Duodenal mucosa (tissue), 2 donors: ENCODE data around the gene HHAT.
A peak's percentile ranks its signal among the peaks of the same experiment; 100 is the strongest.
"Not testable (repeated sequence)": the region's sequence is repeated elsewhere in the genome, so short reads cannot be mapped to it uniquely, and the experiment has no call there.

Experiments
- H3K27ac ChIP-seq: one replicate; pipeline ENCODE4 v1.7.0; 2013; ENCODE audit warnings: low read depth, low read length
- H3K27me3 ChIP-seq, 2 donors: one replicate each; pipeline ENCODE4 v1.7.0; 2013; ENCODE audit warnings: low read length in 2 of 2, control low read depth in 1 of 2; ENCODE audit not compliant: insufficient read depth in 2 of 2, control insufficient read depth in 1 of 2
- H3K36me3 ChIP-seq, 2 donors: one replicate each; pipeline ENCODE4 v1.7.0; 2013; ENCODE audit warnings: low read length in 2 of 2, control low read depth in 1 of 2; ENCODE audit not compliant: insufficient read depth in 2 of 2, control insufficient read depth in 1 of 2
- H3K4me1 ChIP-seq, 2 donors: one replicate each; pipeline ENCODE4 v1.7.0; 2013; ENCODE audit warnings: low read length in 2 of 2, control low read depth in 1 of 2; ENCODE audit not compliant: insufficient read depth in 2 of 2, control insufficient read depth in 1 of 2
- H3K4me3 ChIP-seq, 2 donors: one replicate each; pipeline ENCODE4 v1.7.0; 2013; ENCODE audit warnings: low read length in 2 of 2, low read depth in 1 of 2
- H3K9ac ChIP-seq, 2 donors: one replicate each; pipeline ENCODE4 v1.7.0; 2013; ENCODE audit warnings: low read length in 2 of 2, low read depth in 1 of 2
- H3K9me3 ChIP-seq, 2 donors: one replicate each; pipeline ENCODE4 v1.7.0; 2013; ENCODE audit warnings: low read length in 2 of 2, control low read depth in 1 of 2; ENCODE audit not compliant: control insufficient read depth in 1 of 2

Gene HHAT

DNA sequence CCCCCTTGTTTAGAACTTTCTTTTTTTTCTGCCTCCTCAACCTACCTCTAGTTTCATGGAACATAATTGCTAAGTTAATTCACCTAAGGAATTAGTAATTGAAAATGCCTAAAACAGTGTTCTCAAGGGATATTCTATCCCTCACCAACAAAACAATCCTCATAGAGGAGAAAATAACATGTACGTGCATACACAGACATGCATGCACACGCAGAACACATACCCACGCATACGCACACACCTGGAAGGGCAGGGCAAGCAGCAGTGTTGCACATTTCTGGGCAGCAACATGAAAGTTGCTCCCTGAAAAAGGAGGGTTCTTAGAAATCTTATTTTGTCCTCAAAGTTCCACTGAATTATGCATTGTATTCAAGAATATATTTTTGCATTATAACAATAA lies 76.6 kb downstream of the HHAT start:
- no peak overlapping the region for H3K4me3 ChIP-seq
- no peak overlapping the region for H3K9ac ChIP-seq
- H3K27ac ChIP-seq: no peak overlapping the region
- H3K4me1 ChIP-seq: no peaks in the 10 kb centered on the region
- H3K27me3 ChIP-seq: no peaks in the 10 kb centered on the region
- H3K36me3 ChIP-seq: no peaks in the 10 kb centered on the region
- H3K9me3 ChIP-seq: no peaks in the 10 kb centered on the region

DNA sequence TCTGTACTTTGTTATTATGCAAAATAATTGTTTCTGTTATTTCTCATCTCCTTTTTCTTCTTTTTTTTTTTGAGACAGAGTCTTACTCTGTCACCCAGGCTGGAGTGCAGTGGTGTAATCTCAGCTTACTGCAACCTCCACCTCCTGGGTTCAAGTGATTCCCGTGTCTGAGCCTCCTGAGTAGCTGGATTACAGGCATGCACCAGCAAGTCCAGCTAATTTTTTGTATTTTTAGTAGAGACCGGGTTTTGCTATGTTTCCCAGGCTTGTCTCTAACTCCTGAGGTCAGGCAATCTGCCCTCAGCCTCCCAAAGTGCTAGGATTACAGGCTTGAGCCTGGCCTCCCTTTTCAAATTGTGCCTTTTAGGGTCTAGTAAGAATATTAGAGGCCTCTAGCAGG lies 77.6 kb downstream of the HHAT start:
- H3K4me3 ChIP-seq, H3K4me1 ChIP-seq, H3K27me3 ChIP-seq, H3K9me3 ChIP-seq, H3K27ac ChIP-seq, H3K36me3 ChIP-seq, H3K9ac ChIP-seq: not testable (repeated sequence)

DNA sequence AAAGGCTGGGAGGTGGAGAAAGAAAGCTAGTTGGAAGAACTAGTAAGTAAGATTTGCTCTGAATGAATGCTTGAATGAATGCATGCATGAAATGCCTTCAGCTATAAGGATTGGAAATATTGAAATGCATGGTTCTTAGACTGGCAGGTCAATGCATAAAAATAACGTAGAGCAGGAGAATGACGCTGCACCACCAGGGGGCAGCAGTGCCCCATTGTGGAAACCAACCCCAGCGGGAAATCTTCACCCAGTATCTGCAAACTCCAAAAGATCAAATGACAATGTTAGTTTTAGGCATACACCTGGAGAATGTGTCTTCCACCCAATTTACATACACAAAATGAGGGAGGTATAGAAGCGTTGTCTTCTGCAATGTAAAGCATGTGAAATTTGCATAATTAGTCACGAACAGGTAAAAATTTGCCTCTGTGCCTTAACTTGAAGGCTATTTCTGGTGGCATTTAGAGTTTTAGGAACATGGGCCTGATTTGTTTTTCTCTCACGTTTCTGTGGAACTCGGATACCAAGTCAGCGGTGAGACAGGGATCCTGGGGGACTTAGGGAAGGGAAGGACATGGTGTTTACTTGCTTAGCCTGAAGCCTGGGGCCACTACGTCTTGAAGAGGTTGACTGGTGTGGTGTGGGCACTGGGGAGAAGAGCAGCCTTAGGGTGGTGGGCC lies 78.6 kb downstream of the HHAT start:
- H3K9ac ChIP-seq: no peak overlapping the region
- H3K4me3 ChIP-seq: no peak overlapping the region
- H3K27ac ChIP-seq: no peak overlapping the region
- no peaks in the 10 kb centered on the region for H3K27me3 ChIP-seq
- no peaks in the 10 kb centered on the region for H3K4me1 ChIP-seq
- H3K9me3 ChIP-seq: no peaks in the 10 kb centered on the region
- no peaks in the 10 kb centered on the region for H3K36me3 ChIP-seq

DNA sequence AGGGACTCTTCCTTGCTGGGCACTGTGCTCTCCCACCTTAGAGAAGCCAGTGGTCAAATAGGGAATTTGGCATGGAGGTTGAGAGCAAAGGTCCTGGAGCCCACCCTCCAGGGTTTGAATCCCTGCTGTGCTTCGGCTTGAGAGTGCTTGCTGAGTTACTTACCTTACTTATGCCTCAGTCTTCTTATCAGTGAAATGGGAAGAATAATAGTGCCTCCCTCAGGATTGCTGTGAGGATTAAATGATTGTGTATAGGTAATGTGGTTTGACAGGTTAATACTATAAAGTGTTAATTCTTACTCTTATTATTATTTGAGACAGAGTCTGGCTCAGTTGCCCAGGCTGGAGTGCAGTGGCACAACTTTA lies 79.2 kb downstream of the HHAT start:
- Histone ChIP-seq H3K27ac (no peak overlapping the region), H3K27me3 (no peaks in the 10 kb centered on the region), H3K4me3 (no peak overlapping the region), H3K9ac (no peak overlapping the region), H3K9me3 (no peaks in the 10 kb centered on the region), H3K36me3 (no peaks in the 10 kb centered on the region), H3K4me1 (no peaks in the 10 kb centered on the region)

DNA sequence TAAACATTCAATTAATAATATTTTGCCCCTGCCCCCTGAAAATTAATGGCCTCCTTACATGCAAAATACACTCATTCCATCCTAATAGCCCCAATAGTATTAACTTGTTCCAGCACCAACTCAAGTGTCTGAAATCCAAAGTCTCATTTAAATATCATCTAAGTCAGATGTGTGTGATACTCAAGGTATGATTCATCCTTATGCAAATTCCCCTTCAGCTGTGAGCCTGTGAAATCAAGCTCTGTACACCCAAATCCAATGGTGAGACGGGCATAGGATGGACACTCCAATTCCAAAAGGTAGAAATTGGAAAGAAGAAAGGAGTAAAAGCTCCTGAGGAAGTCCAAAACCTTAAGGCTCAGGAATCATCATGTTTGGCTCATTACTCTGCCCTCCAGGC lies 83.5 kb downstream of the HHAT start:
- H3K27ac ChIP-seq: no peak overlapping the region
- H3K36me3 ChIP-seq: no peaks in the 10 kb centered on the region
- no peak overlapping the region for H3K9ac ChIP-seq
- H3K4me3 ChIP-seq: no peak overlapping the region
- no peaks in the 10 kb centered on the region for H3K4me1 ChIP-seq
- H3K9me3 ChIP-seq: no peaks in the 10 kb centered on the region
- no peaks in the 10 kb centered on the region for H3K27me3 ChIP-seq

DNA sequence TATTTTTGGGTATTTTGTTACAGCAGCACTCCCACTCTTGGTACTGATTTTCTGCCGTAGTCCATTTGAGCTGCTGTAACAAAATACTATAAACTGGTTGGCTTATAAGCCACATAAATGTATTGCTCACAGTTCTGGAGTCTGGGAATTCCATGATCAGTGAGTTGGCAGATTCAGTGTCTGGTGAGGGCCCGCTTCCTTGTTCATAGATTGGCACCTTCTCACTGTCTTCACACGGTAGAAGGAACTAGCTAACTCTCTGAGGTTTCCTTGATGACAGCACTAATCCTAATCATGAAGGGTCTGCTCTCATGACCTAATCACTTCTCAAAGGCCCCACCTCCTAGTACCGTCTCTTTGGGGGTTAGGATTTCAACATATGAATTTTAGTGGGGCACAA lies 85.2 kb downstream of the HHAT start:
- no peak overlapping the region for H3K9ac ChIP-seq
- peaks cover 1 to 4% of the 10 kb centered on the region in 2 donors for H3K4me1 ChIP-seq
- no peaks in the 10 kb centered on the region for H3K36me3 ChIP-seq
- no peaks in the 10 kb centered on the region for H3K9me3 ChIP-seq
- no peak overlapping the region for H3K4me3 ChIP-seq
- no peak overlapping the region for H3K27ac ChIP-seq
- H3K27me3 ChIP-seq: no peaks in the 10 kb centered on the region

DNA sequence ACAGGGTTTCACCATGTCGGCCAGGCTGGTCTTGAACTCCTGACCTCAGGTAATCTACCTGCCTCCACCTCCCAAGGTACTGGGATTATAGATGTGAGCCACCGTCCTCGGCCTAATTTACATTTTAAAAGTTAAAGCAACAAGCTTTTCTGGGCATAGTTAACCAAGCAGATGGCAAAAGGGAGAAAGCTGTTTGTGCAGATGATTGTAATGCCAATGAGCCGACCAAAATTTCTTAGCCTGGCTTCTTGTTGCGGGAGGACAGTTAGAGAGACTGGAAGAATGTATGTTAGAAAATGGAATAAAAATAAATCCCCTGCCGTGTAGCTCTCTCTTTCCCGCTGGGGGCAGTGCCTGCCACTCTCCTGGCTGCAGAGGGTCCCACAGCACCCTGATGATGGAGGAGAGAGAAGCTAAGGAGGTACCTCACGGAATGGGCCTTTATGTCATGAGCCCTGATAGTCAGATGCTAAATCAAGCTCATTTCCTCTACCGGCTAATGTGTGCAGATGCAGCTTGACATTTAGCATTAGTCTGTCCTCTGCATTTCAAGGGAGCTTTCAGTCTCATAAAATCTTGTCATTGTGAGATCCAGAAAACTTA lies 87.2 kb downstream of the HHAT start:
- Histone ChIP-seq H3K9ac (no peak overlapping the region), H3K27ac (no peak overlapping the region), H3K36me3 (no peaks in the 10 kb centered on the region), H3K4me1 (peaks cover 4 to 13% of the 10 kb centered on the region in 2 donors), H3K4me3 (no peak overlapping the region), H3K9me3 (no peaks in the 10 kb centered on the region), H3K27me3 (no peaks in the 10 kb centered on the region)

DNA sequence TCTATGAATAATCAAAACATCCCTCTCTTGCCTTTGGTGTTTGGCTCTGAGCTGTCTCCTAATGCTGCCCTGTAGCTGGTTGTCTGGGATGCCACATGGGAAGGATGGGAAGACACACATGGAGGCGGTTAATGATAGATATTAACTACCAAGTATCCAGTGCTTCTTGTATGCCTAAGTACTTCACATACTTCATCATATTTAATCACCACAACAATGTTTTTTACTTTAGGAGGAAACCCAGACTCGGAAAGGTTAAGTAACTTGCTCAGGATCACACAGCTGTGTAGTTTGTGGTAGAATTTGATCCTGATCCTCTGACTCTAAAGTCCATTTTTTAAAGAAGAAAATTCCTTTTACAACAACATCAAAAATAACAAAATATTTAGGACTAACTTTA lies 88.0 kb downstream of the HHAT start:
- Histone ChIP-seq H3K27me3 (no peaks in the 10 kb centered on the region), H3K9me3 (no peaks in the 10 kb centered on the region), H3K9ac (no peak overlapping the region), H3K4me3 (no peak overlapping the region), H3K4me1 (peaks cover 4 to 13% of the 10 kb centered on the region in 2 donors), H3K36me3 (no peaks in the 10 kb centered on the region), H3K27ac (no peak overlapping the region)

DNA sequence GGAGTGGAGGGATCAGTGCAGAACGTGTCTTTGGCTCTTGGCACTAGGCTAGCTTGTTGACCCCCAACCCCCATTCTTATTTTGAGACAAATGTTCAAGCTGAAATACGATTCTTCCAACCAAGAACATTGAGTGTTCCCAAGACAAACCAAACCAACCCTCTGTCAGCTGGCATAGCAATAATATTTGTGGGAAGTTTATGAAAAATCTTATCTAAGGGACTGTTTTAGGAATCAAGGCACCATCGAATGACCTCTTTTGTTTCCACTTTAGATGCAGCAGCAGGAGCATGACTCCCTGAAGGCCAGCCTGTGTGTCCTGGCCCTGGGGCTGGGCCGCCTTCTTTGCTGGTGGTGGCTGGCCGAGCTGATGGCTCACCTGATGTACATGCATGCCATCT lies 89.2 kb downstream of the HHAT start:
- Histone ChIP-seq H3K4me3 (no peak overlapping the region), H3K27me3 (no peaks in the 10 kb centered on the region), H3K9me3 (no peaks in the 10 kb centered on the region), H3K36me3 (no peaks in the 10 kb centered on the region), H3K9ac (no peak overlapping the region), H3K27ac (no peak overlapping the region), H3K4me1 (peaks cover 4 to 13% of the 10 kb centered on the region in 2 donors)

DNA sequence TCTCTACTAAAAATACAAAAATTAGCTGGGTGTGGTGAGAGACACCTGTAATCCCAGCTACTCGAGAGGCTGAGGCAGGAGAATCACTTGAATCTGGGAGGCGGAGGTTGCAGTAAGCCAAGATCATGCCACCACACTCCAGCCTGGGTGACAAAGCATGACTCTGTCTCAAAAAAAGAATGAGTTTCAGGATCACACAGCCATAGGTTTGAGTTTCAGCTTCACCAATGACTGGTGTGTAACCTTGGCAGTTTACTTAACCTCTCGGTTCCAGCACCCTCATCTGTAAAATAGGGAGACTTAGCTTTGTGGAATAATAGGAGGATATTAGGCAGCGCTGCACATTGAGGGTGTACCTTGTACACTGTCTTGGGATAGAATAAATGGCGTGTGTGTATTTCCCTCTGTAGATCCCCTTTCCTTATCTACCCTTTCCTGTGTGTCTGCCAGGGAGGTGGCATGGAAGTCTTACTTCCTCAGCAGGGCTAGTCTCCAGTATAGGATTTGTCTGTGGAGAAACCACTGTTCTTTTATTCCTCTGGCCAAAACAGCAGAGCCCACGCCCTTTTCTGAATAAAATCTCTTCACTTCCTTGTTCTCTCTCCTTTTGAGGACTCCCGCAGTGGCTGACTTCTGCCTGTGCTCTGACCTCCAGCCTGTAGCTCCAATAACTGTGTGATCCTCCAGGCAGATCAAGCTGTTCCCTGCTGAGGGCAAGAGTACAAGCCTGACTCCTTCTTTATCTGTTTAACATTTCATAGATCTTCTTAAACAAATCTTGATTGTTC lies 90.4 kb downstream of the HHAT start:
- H3K9ac ChIP-seq: no peak overlapping the region
- peaks cover 4 to 13% of the 10 kb centered on the region in 2 donors for H3K4me1 ChIP-seq
- H3K9me3 ChIP-seq: no peaks in the 10 kb centered on the region
- H3K36me3 ChIP-seq: no peaks in the 10 kb centered on the region
- H3K27ac ChIP-seq: no peak overlapping the region
- H3K27me3 ChIP-seq: no peaks in the 10 kb centered on the region
- H3K4me3 ChIP-seq: peak overlapping the region in 1 of 2 donors; percentile 7
